Stimulated activated naive B cell treated with anti-CD40 and anti-IgM and Interleukin-4, amounts not matched to agents 10 μg/mL and 1 μg/mL and 100 μg/mL, for 72 hours (primary cell): ENCODE results near the gene CSRP2.
A peak's percentile ranks its signal among the peaks of the same experiment; 100 is the strongest.

Source experiments
- ATAC-seq, 2 donors: fragments of 150-1000 bp; cut with Tn5 transposase; replicated peaks; 2 replicates each; pipeline ENCODE4 v1.10.0; 2021; ENCODE audit warnings: moderate library complexity in 1 of 2
- DNase-seq: peaks from one replicate; pipeline ENCODE4 v3.0.0; 2021
- H3K27ac Mint-ChIP-seq: one replicate; pipeline ENCODE4 v1.8.0; 2022; ENCODE audit warnings: mild to moderate bottlenecking, mixed read lengths
- H3K27me3 Mint-ChIP-seq, 2 donors: one replicate each; pipeline ENCODE4 v1.8.0; 2022; ENCODE audit warnings: mixed read lengths in 2 of 2
- H3K36me3 Mint-ChIP-seq, 2 donors: one replicate each; pipeline ENCODE4 v1.8.0; 2022; ENCODE audit warnings: mixed read lengths in 2 of 2, mild to moderate bottlenecking in 1 of 2
- H3K4me1 Mint-ChIP-seq, 2 donors: one replicate each; pipeline ENCODE4 v1.8.0; 2022; ENCODE audit warnings: mixed read lengths in 2 of 2, mild to moderate bottlenecking in 1 of 2
- H3K4me3 Mint-ChIP-seq, 2 donors: one replicate each; pipeline ENCODE4 v1.8.0; 2022; ENCODE audit warnings: mild to moderate bottlenecking in 2 of 2, mixed read lengths in 2 of 2, moderate library complexity in 1 of 2
- H3K9me3 Mint-ChIP-seq, 2 donors: one replicate each; pipeline ENCODE4 v1.8.0; 2022; ENCODE audit warnings: mixed read lengths in 2 of 2, mild to moderate bottlenecking in 1 of 2

The CSRP2 gene

GRCh38 chr12:76879710-76880518 lies 1.1 kb upstream of the CSRP2 start:
- Mint-ChIP-seq H3K4me3 (peak overlapping the region; percentile 81 to 97), H3K27me3 (peaks cover 32 to 33% of the 10 kb centered on the region in 2 donors), H3K27ac (no peak overlapping the region), H3K36me3 (peaks cover 0 to 2% of the 10 kb centered on the region in 2 donors), H3K9me3 (no peaks in the 10 kb centered on the region), H3K4me1 (peaks cover 6 to 11% of the 10 kb centered on the region in 2 donors)
- peak in 1 of 2 donors; percentile 43 for ATAC-seq
- DNase-seq, result no peak

- peaks cover 6 to 11% of the 10 kb centered on the region in 2 donors for H3K4me1 Mint-ChIP-seq
- peaks cover 0 to 2% of the 10 kb centered on the region in 2 donors for H3K36me3 Mint-ChIP-seq
- ATAC-seq (peak; percentile 55 to 64), DNase-seq (no peak)
- H3K4me3 Mint-ChIP-seq, result peak overlapping the region; percentile 92 to 97
- H3K27me3 Mint-ChIP-seq, result peaks cover 32 to 33% of the 10 kb centered on the region in 2 donors
- H3K9me3 Mint-ChIP-seq, result no peaks in the 10 kb centered on the region
- peak overlapping the region; percentile 91 for H3K27ac Mint-ChIP-seq
These were observed 520 bp downstream of the CSRP2 start for GRCh38 chr12:76878099-76878898.

GRCh38 chr12:76876696-76877229 lies 2.1 kb downstream of the CSRP2 start:
- ATAC-seq (no peak), DNase-seq (no peak)
- Mint-ChIP-seq H3K27me3 (peaks cover 33 to 36% of the 10 kb centered on the region in 2 donors), H3K9me3 (no peaks in the 10 kb centered on the region), H3K36me3 (peaks cover 0 to 2% of the 10 kb centered on the region in 2 donors), H3K4me1 (peaks cover 6 to 11% of the 10 kb centered on the region in 2 donors), H3K27ac (no peak overlapping the region), H3K4me3 (no peak overlapping the region)

- Mint-ChIP-seq H3K4me1 (peaks cover 6 to 11% of the 10 kb centered on the region in 2 donors), H3K9me3 (no peaks in the 10 kb centered on the region), H3K27me3 (peaks cover 29% of the 10 kb centered on the region in 2 donors), H3K4me3 (no peak overlapping the region), H3K36me3 (peaks cover 0 to 2% of the 10 kb centered on the region in 2 donors), H3K27ac (no peak overlapping the region)
- DNase-seq (no peak), ATAC-seq (no peak)
These were observed 4.2 kb downstream of the CSRP2 start for GRCh38 chr12:76874491-76875190.

DNA sequence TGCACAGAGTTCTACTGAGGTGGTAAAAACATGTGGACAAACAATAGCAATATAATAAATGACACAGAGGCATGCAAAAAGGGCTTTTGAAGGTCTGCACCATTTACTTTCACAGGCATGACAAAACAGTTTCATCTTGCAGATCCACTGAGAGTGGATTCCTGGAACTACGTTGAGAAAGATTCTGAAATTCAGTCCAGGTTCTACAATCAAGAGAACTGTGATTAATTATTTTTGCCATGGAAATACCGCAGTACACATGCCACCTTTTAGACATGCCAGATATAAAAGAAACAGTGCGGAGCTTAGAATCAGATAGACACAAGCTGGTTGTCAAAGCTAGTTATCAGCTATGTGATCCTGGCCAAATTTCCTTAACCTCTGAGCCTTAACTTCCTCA lies 4.8 kb downstream of the CSRP2 start:
- no peak for DNase-seq
- Mint-ChIP-seq H3K4me3 (no peak overlapping the region), H3K36me3 (peaks cover 0 to 2% of the 10 kb centered on the region in 2 donors), H3K27me3 (peaks cover 23 to 25% of the 10 kb centered on the region in 2 donors), H3K27ac (no peak overlapping the region), H3K4me1 (peaks cover 3 to 6% of the 10 kb centered on the region in 2 donors), H3K9me3 (no peaks in the 10 kb centered on the region)
- no peak for ATAC-seq

- no peak for DNase-seq
- no peaks in the 10 kb centered on the region for H3K4me1 Mint-ChIP-seq
- H3K27ac Mint-ChIP-seq, result no peak overlapping the region
- no peak for ATAC-seq
- no peaks in the 10 kb centered on the region for H3K36me3 Mint-ChIP-seq
- no peaks in the 10 kb centered on the region for H3K9me3 Mint-ChIP-seq
- peaks cover 12 to 16% of the 10 kb centered on the region in 2 donors for H3K27me3 Mint-ChIP-seq
- H3K4me3 Mint-ChIP-seq, result no peak overlapping the region
These were observed 6.4 kb downstream of the CSRP2 start for GRCh38 chr12:76872415-76872814.

GRCh38 chr12:76871742-76872141 lies 7.1 kb downstream of the CSRP2 start:
- Mint-ChIP-seq H3K36me3 (no peaks in the 10 kb centered on the region), H3K27ac (no peak overlapping the region), H3K4me3 (no peak overlapping the region), H3K4me1 (no peaks in the 10 kb centered on the region), H3K9me3 (no peaks in the 10 kb centered on the region), H3K27me3 (peaks cover 5 to 9% of the 10 kb centered on the region in 2 donors)
- no peak for ATAC-seq
- no peak for DNase-seq

- Mint-ChIP-seq H3K4me3 (no peak overlapping the region), H3K9me3 (no peaks in the 10 kb centered on the region), H3K36me3 (no peaks in the 10 kb centered on the region), H3K4me1 (peaks cover 3 to 4% of the 10 kb centered on the region in 2 donors), H3K27me3 (peaks cover 4 to 8% of the 10 kb centered on the region in 2 donors), H3K27ac (no peak overlapping the region)
- no peak for ATAC-seq
- DNase-seq, result no peak
These were observed 7.7 kb downstream of the CSRP2 start for GRCh38 chr12:76871082-76871481.

DNA sequence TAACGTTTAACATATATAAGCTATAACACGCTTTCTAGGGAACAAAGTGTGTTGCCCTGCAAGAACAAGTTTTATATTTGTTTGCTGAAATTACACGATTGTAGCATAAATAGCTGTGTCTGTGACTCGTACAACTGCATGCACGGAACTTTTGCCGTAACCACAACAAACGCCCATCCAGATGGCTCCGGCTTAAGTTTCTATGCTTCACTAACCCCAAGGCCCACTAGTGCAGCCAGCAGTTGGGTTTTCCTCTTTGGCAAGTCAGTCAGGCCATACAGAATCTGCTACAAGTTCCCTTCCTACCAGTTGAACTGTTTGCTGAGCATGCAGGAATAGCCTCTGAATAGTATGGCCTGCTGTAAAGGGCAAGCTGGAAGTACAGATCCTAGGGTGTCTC lies 12.1 kb downstream of the CSRP2 start:
- no peak for DNase-seq
- Mint-ChIP-seq H3K4me3 (no peak overlapping the region), H3K9me3 (no peaks in the 10 kb centered on the region), H3K27me3 (peaks cover 0 to 10% of the 10 kb centered on the region in 2 donors), H3K36me3 (no peaks in the 10 kb centered on the region), H3K4me1 (peaks cover 5 to 11% of the 10 kb centered on the region in 2 donors), H3K27ac (peak overlapping the region; percentile 14)
- peak; percentile 44 to 63 for ATAC-seq

GRCh38 chr12:76866151-76866567 lies 12.7 kb downstream of the CSRP2 start:
- Mint-ChIP-seq H3K4me1 (peaks cover 5 to 11% of the 10 kb centered on the region in 2 donors), H3K27me3 (peaks cover 0 to 10% of the 10 kb centered on the region in 2 donors), H3K4me3 (no peak overlapping the region), H3K9me3 (peaks cover 0 to 1% of the 10 kb centered on the region in 2 donors), H3K27ac (peak overlapping the region; percentile 14), H3K36me3 (peaks cover 2 to 3% of the 10 kb centered on the region in 2 donors)
- no peak for DNase-seq
- ATAC-seq, result peak in 1 of 2 donors; percentile 23

GRCh38 chr12:76864791-76865400 lies 13.9 kb downstream of the CSRP2 start:
- Mint-ChIP-seq H3K4me3 (no peak overlapping the region), H3K9me3 (peaks cover 0 to 1% of the 10 kb centered on the region in 2 donors), H3K27ac (no peak overlapping the region), H3K27me3 (peaks cover 0 to 10% of the 10 kb centered on the region in 2 donors), H3K36me3 (peaks cover 2 to 4% of the 10 kb centered on the region in 2 donors), H3K4me1 (peaks cover 5 to 11% of the 10 kb centered on the region in 2 donors)
- ATAC-seq (peak; percentile 72 to 85), DNase-seq (no peak)

DNA sequence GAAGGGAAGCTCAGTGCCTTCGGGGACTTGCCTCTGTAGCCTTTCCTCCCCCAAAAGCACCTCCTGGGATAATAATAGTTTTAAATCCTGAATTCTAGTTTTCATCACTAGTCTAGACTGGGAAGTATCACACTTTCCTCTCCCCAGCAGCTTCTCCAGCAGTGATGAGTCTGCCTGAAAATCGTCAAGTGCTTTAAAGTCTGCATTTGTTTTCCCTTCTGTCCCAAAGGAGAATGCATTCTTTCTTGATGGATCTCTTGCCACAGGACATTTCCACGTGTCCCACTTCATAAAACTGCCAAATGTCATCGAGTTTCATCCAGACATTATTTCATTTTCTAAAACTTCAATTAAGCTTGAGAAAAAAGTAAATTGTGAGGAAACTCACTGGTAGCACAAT lies 15.0 kb downstream of the CSRP2 start:
- Mint-ChIP-seq H3K36me3 (peaks cover 2 to 4% of the 10 kb centered on the region in 2 donors), H3K27me3 (peaks cover 0 to 10% of the 10 kb centered on the region in 2 donors), H3K9me3 (peaks cover 0 to 1% of the 10 kb centered on the region in 2 donors), H3K4me1 (peaks cover 7 to 11% of the 10 kb centered on the region in 2 donors), H3K27ac (no peak overlapping the region), H3K4me3 (no peak overlapping the region)
- no peak for ATAC-seq
- no peak for DNase-seq

- Mint-ChIP-seq H3K4me1 (peaks cover 7 to 11% of the 10 kb centered on the region in 2 donors), H3K9me3 (peaks cover 0 to 1% of the 10 kb centered on the region in 2 donors), H3K36me3 (peaks cover 2 to 4% of the 10 kb centered on the region in 2 donors), H3K27me3 (peaks cover 0 to 10% of the 10 kb centered on the region in 2 donors), H3K27ac (no peak overlapping the region), H3K4me3 (no peak overlapping the region)
- no peak for DNase-seq
- ATAC-seq, result no peak
These were observed 15.7 kb downstream of the CSRP2 start for GRCh38 chr12:76863005-76863670.
